ENCODE data around the gene ENHO.

The ENHO gene

GRCh38 chr9:34556949-34557348 is 34.2 kb upstream of the ENHO start:
- H4K20me1 ChIP-seq (ENCODE audit: insufficient read depth, low read length) = no peaks in the 10 kb centered on the region
- TF ChIP-seq EZH2 (IDR thresholded peaks at IDR 0.05; ENCODE audit: borderline replicate concordance, low read length) = no peak
- TF ChIP-seq, protein P1, sequence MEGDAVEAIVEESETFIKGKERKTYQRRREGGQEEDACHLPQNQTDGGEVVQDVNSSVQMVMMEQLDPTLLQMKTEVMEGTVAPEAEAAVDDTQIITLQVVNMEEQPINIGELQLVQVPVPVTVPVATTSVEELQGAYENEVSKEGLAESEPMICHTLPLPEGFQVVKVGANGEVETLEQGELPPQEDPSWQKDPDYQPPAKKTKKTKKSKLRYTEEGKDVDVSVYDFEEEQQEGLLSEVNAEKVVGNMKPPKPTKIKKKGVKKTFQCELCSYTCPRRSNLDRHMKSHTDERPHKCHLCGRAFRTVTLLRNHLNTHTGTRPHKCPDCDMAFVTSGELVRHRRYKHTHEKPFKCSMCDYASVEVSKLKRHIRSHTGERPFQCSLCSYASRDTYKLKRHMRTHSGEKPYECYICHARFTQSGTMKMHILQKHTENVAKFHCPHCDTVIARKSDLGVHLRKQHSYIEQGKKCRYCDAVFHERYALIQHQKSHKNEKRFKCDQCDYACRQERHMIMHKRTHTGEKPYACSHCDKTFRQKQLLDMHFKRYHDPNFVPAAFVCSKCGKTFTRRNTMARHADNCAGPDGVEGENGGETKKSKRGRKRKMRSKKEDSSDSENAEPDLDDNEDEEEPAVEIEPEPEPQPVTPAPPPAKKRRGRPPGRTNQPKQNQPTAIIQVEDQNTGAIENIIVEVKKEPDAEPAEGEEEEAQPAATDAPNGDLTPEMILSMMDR (IDR thresholded peaks at IDR 0.05; ENCODE audit: low read length) = no peak
- peaks cover 11% of the 10 kb centered on the region; the same call in 1 of the 2 replicates for H3K27me3 ChIP-seq (ENCODE audit: insufficient read depth, low read length)
- H3K79me2 ChIP-seq (ENCODE audit: insufficient read depth, low read length) = no peaks in the 10 kb centered on the region
- no peak overlapping the region for H3K4me3 ChIP-seq (ENCODE audit: low read depth, low read length, poor library complexity, severe bottlenecking)
- H3F3A ChIP-seq (ENCODE audit: insufficient read depth, low read length) = no peaks in the 10 kb centered on the region
- no peak overlapping the region for H3K27ac ChIP-seq (ENCODE audit: low read depth, low read length, poor library complexity, severe bottlenecking)
- no peaks in the 10 kb centered on the region for H3K9me2 ChIP-seq (ENCODE audit: low read depth, low read length)
- no peak overlapping the region for H2AFZ ChIP-seq (ENCODE audit: low read length)
- H3K9me3 ChIP-seq (ENCODE audit: low read length) = no peaks in the 10 kb centered on the region
- H3K4me1 ChIP-seq (ENCODE audit: insufficient read depth, low read length, severe bottlenecking) = no peaks in the 10 kb centered on the region
- no peak overlapping the region for H3K9ac ChIP-seq (ENCODE audit: low read length)
- H3K4me2 ChIP-seq (ENCODE audit: low read length) = no peak overlapping the region
- H3K36me3 ChIP-seq (ENCODE audit: insufficient read depth, low read length) = no peaks in the 10 kb centered on the region

- no peaks in the 10 kb centered on the region for H3K36me3 ChIP-seq (ENCODE audit: insufficient read depth, low read length)
- H3K9me3 ChIP-seq (ENCODE audit: low read length) = no peaks in the 10 kb centered on the region
- H3K9me2 ChIP-seq (ENCODE audit: low read depth, low read length) = no peaks in the 10 kb centered on the region
- no peak overlapping the region for H3K4me3 ChIP-seq (ENCODE audit: low read depth, low read length, poor library complexity, severe bottlenecking)
- H3K79me2 ChIP-seq (ENCODE audit: insufficient read depth, low read length) = no peaks in the 10 kb centered on the region
- no peaks in the 10 kb centered on the region for H4K20me1 ChIP-seq (ENCODE audit: insufficient read depth, low read length)
- H3K27me3 ChIP-seq (ENCODE audit: insufficient read depth, low read length) = 0 out of 2 replicates have a peak, but pooled peaks cover 11% of the 10 kb centered on the region
- no peaks in the 10 kb centered on the region for H3K4me1 ChIP-seq (ENCODE audit: insufficient read depth, low read length, severe bottlenecking)
- H2AFZ ChIP-seq (ENCODE audit: low read length) = no peak overlapping the region
- H3K9ac ChIP-seq (ENCODE audit: low read length) = no peak overlapping the region
- TF ChIP-seq, protein P1 (IDR thresholded peaks at IDR 0.05; ENCODE audit: low read length) = no peak
- no peak for TF ChIP-seq EZH2 (IDR thresholded peaks at IDR 0.05; ENCODE audit: borderline replicate concordance, low read length)
- no peak overlapping the region for H3K27ac ChIP-seq (ENCODE audit: low read depth, low read length, poor library complexity, severe bottlenecking)
- H3F3A ChIP-seq (ENCODE audit: insufficient read depth, low read length) = no peaks in the 10 kb centered on the region
- H3K4me2 ChIP-seq (ENCODE audit: low read length) = no peak overlapping the region
These were observed 33.2 kb upstream of the ENHO start for GRCh38 chr9:34555936-34556525.

- Histone ChIP-seq H3K4me2 (ENCODE audit: low read length) (no peak overlapping the region), H3K4me3 (ENCODE audit: low read depth, low read length, poor library complexity, severe bottlenecking) (no peak overlapping the region), H3K79me2 (ENCODE audit: insufficient read depth, low read length) (no peaks in the 10 kb centered on the region), H3K9me2 (ENCODE audit: low read depth, low read length) (no peaks in the 10 kb centered on the region), H3K27ac (ENCODE audit: low read depth, low read length, poor library complexity, severe bottlenecking) (no peak overlapping the region), H4K20me1 (ENCODE audit: insufficient read depth, low read length) (no peaks in the 10 kb centered on the region), H3K4me1 (ENCODE audit: insufficient read depth, low read length, severe bottlenecking) (no peaks in the 10 kb centered on the region), H3K9ac (ENCODE audit: low read length) (no peak overlapping the region), H3K9me3 (ENCODE audit: low read length) (no peaks in the 10 kb centered on the region), H3F3A (ENCODE audit: insufficient read depth, low read length) (no peaks in the 10 kb centered on the region), H3K36me3 (ENCODE audit: insufficient read depth, low read length) (no peaks in the 10 kb centered on the region), H2AFZ (ENCODE audit: low read length) (no peak overlapping the region), H3K27me3 (ENCODE audit: insufficient read depth, low read length) (0 out of 2 replicates have a peak, but pooled peaks cover 11% of the 10 kb centered on the region)
- TF ChIP-seq, protein P1 (IDR thresholded peaks at IDR 0.05; ENCODE audit: low read length) = no peak
- no peak for TF ChIP-seq EZH2 (IDR thresholded peaks at IDR 0.05; ENCODE audit: borderline replicate concordance, low read length)
These were observed 32.7 kb upstream of the ENHO start for GRCh38 chr9:34555500-34555899.
